ENCODE measurements around the gene FRMD7.

FRMD7 gene

DNA sequence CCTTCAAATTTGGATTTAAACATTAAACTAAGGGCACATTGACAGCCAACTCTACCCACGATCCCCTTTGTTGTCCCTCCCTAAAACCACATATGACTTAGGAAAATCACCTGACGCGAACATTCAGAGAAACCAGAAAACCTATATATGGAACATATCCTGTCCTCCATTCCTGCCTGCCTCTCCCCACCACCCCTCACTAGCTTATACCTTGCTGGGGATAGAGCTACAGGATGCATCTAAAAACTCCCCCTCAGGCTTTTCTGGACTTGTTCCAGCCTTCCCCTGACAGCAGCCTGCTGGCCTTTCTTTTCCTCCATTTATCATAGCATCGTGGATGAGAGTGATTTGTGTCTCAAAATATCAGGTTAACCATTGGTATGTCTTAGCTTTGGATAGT, 96.0 kb downstream of the FRMD7 start:
- DNase-seq, result no peak

DNA sequence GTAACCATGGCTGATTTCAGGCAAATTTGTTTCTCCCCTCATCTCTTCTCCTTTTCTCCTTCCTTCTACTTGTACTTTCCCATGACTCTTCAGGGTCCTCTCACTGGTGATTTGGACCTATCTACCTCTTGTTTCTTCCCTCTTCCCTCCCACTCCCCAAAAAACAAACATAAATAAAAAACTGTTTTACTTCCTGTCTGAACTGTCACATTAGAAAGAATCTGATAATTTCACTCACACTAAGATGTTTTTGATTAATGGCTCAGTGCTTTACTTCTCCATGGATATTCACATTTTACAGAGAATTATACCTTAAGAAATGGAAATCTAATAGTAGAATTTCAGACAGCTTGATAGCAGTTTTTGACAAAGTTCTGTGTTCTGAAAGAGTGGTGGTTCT, 97.6 kb downstream of the FRMD7 start:
- DNase-seq, result no peak

Data from NCI-H187 treated with DMSO at 0.1 percent for 48 hours (cell line).